Ishikawa (cell line): ENCODE results near the gene CACFD1.

Experiments
- CEBPB ChIP-seq: IDR thresholded peaks from 2 replicates; pipeline ENCODE4 v1.6.1; 2012
- CREB1 ChIP-seq: IDR thresholded peaks from 2 replicates; pipeline ENCODE4 v1.6.1; 2012; ENCODE audit warnings: low read depth
- EGR1 ChIP-seq: IDR thresholded peaks from 2 replicates; pipeline ENCODE4 v1.6.1; 2012
- EP300 ChIP-seq: IDR thresholded peaks from 2 replicates; pipeline ENCODE4 v1.6.1; 2012; ENCODE audit warnings: borderline replicate concordance
- FOXM1 ChIP-seq: IDR thresholded peaks from 2 replicates; pipeline ENCODE4 v1.6.1; 2012; ENCODE audit warnings: low read depth, borderline replicate concordance
- NFIC ChIP-seq: IDR thresholded peaks from 2 replicates; pipeline ENCODE4 v1.6.1; 2012
- REST ChIP-seq: IDR thresholded peaks from 2 replicates; pipeline ENCODE4 v1.6.1; 2012; ENCODE audit warnings: low read depth, mild to moderate bottlenecking
- TAF1 ChIP-seq: IDR thresholded peaks from 2 replicates; pipeline ENCODE4 v1.6.1; 2012; ENCODE audit warnings: low read depth, mild to moderate bottlenecking
- TEAD4 ChIP-seq: IDR thresholded peaks from 2 replicates; pipeline ENCODE4 v1.6.1; 2012
- ZBTB7A ChIP-seq: IDR thresholded peaks from 2 replicates; pipeline ENCODE4 v1.6.1; 2012; ENCODE audit warnings: low read depth
- TF ChIP-seq, protein P1 (sequence below): IDR thresholded peaks from 2 replicates; pipeline ENCODE4 v1.6.1; 2012

DNA sequence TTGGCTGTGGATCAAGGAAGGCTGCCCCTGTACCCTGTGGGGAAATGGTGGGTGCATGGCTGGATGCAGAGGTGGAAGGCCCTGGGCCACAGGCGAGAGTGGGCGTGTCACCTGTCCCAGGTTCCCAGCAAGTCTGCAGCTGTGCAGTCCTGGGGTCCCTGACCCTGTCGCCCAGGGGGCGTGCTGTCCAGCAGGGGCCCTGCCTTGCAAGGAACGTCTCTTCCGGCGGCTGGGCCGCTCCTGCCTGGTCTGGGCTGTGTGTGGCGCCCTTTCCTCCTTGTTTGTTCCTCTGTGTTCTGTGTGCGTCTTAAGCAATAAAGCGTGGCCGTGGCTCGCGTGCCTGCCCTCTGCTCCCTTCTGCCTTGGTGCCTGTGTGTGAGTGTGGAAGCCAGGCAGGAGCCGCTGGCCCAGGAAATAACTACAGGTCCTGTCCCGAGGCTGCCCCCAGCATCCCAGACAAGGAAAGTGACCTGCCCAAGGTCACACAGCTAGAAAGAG is 10.7 kb downstream of the CACFD1 start:
- TF ChIP-seq TEAD4 (no peak), EP300 (no peak), NFIC (no peak), EGR1 (no peak), CREB1 (no peak), TAF1 (no peak), REST (no peak), FOXM1 (no peak), ZBTB7A (no peak), CEBPB (no peak)
- TF ChIP-seq, protein P1, sequence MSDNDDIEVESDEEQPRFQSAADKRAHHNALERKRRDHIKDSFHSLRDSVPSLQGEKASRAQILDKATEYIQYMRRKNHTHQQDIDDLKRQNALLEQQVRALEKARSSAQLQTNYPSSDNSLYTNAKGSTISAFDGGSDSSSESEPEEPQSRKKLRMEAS = no peak
